ENCODE data around the gene CDK2AP2.
"Not testable (repeated sequence)": the region's sequence is repeated elsewhere in the genome, so short reads cannot be mapped to it uniquely, and the experiment has no call there.

GRCh38 chr11:67476692-67477091, 31.3 kb downstream of the CDK2AP2 start:
- not testable (repeated sequence) for TF ChIP-seq CTCF (conservative IDR thresholded peaks at IDR 0.05; ENCODE audit: low read depth in 2 of 2); POLR2AphosphoS5 (IDR thresholded peaks at IDR 0.05; ENCODE audit: low read depth)
- TF ChIP-seq, protein P1, sequence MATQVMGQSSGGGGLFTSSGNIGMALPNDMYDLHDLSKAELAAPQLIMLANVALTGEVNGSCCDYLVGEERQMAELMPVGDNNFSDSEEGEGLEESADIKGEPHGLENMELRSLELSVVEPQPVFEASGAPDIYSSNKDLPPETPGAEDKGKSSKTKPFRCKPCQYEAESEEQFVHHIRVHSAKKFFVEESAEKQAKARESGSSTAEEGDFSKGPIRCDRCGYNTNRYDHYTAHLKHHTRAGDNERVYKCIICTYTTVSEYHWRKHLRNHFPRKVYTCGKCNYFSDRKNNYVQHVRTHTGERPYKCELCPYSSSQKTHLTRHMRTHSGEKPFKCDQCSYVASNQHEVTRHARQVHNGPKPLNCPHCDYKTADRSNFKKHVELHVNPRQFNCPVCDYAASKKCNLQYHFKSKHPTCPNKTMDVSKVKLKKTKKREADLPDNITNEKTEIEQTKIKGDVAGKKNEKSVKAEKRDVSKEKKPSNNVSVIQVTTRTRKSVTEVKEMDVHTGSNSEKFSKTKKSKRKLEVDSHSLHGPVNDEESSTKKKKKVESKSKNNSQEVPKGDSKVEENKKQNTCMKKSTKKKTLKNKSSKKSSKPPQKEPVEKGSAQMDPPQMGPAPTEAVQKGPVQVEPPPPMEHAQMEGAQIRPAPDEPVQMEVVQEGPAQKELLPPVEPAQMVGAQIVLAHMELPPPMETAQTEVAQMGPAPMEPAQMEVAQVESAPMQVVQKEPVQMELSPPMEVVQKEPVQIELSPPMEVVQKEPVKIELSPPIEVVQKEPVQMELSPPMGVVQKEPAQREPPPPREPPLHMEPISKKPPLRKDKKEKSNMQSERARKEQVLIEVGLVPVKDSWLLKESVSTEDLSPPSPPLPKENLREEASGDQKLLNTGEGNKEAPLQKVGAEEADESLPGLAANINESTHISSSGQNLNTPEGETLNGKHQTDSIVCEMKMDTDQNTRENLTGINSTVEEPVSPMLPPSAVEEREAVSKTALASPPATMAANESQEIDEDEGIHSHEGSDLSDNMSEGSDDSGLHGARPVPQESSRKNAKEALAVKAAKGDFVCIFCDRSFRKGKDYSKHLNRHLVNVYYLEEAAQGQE (IDR thresholded peaks at IDR 0.05; ENCODE audit: unreplicated experiment) = not testable (repeated sequence)

Data from GM23338 (cell line).